ENCODE measurements around the gene PML. TPM values are rescaled to one million over a fixed set of nuclear protein-coding genes. Genes with fewer than 3 reads are reported as not detected.
"Not testable (repeated sequence)": the region's sequence is repeated elsewhere in the genome, so short reads cannot be mapped to it uniquely, and the experiment has no call there.

The PML gene
- total and polyA plus RNA-seq, 12 donors = 17.9 to 50.1 (median 22.5) TPM

DNA sequence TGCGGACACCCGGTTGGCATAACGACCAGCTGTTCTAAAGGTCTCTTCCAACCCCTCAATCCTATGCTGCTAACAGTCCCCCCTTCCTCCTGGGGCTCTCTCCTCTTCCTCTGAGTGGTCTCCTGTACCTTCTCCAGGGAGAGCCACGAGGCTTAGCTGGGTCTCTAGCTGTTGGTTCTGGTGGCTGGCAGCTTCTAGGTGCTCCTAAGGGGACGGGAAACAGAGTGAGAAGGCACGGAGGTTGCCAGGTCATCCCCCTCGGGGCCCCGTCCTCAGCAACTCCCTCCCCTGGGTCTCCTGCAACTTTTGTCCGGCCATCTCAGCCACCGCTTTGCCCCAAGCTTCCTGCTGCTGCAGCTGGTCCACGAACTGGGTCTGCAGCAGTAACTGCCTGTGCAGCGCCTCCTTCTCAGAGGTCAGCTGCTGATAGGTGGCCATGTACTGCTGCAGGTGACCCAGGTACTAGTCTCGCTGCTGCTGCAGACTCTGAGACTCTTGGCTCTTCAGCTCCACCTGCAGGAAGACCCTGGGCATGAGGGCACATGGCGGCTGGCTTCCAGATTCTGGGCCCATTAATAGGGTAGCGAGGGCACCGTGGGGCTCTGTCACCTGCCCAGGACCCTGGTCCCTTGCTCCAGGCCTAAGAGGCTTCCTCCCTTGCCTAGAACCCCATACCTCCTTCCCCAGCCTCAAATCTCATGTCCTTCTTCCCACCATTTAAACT, 78.3 kb downstream of the PML start:
- ATAC-seq; H3K4me1 ChIP-seq; intact Hi-C loops (cut with DNase I); H3K27me3 ChIP-seq; H3K9me3 ChIP-seq; H3K36me3 ChIP-seq; H3K4me3 ChIP-seq; H3K27ac ChIP-seq: not testable (repeated sequence)
- 48 to 55% methylated on average over 8 to 9 of the region's 16 CpGs for WGBS, 2 donors
- peak in 1 of 2 donors; percentile 25 for DNase-seq
- TF ChIP-seq, protein P1, sequence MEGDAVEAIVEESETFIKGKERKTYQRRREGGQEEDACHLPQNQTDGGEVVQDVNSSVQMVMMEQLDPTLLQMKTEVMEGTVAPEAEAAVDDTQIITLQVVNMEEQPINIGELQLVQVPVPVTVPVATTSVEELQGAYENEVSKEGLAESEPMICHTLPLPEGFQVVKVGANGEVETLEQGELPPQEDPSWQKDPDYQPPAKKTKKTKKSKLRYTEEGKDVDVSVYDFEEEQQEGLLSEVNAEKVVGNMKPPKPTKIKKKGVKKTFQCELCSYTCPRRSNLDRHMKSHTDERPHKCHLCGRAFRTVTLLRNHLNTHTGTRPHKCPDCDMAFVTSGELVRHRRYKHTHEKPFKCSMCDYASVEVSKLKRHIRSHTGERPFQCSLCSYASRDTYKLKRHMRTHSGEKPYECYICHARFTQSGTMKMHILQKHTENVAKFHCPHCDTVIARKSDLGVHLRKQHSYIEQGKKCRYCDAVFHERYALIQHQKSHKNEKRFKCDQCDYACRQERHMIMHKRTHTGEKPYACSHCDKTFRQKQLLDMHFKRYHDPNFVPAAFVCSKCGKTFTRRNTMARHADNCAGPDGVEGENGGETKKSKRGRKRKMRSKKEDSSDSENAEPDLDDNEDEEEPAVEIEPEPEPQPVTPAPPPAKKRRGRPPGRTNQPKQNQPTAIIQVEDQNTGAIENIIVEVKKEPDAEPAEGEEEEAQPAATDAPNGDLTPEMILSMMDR (IDR thresholded peaks at IDR 0.05) = peak in 5 of 9 donors; percentile 18 to 37 (median 34)

DNA sequence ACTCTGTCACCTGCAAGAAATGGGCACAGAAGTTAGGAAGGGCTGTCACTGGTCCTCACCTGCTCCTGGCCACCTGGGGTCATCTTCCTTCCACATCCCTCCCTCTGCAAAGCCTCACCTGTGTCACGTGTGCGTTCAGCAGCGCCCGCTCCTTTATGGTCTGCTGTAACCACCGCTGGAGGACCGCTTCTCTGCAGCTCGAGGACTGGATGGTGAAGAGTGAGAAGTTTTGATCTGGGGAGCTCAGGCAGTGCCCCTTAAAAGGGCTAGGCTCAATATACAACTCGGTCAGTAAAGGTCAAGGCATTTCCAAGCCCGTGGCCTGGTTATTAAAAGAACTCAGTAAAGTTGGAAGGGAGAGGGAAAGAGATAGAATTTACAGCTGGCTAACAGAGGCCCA, 81.3 kb downstream of the PML start:
- H3K36me3 ChIP-seq; intact Hi-C loops (cut with DNase I); H3K4me1 ChIP-seq; DNase-seq; H3K4me3 ChIP-seq; H3K27me3 ChIP-seq; ATAC-seq; H3K9me3 ChIP-seq; H3K27ac ChIP-seq: not testable (repeated sequence)
- WGBS, 2 donors = 83 to 84% methylated on average over 8 to 9 of the region's 9 CpGs

GRCh38 chr15:74082450-74082849, 87.9 kb downstream of the PML start, which contains the start of gene GOLGA6A:
GOLGA6A (minus strand) TSS chr15:74082550; CDS start chr15:74082509, 41 bp downstream.
- H3K4me3 ChIP-seq; DNase-seq; H3K4me1 ChIP-seq; H3K9me3 ChIP-seq; ATAC-seq; H3K27ac ChIP-seq; H3K27me3 ChIP-seq; H3K36me3 ChIP-seq; intact Hi-C loops (cut with DNase I): not testable (repeated sequence)
- no CpG with 5 or more reads among the region's 7 CpGs for WGBS, 2 donors

DNA sequence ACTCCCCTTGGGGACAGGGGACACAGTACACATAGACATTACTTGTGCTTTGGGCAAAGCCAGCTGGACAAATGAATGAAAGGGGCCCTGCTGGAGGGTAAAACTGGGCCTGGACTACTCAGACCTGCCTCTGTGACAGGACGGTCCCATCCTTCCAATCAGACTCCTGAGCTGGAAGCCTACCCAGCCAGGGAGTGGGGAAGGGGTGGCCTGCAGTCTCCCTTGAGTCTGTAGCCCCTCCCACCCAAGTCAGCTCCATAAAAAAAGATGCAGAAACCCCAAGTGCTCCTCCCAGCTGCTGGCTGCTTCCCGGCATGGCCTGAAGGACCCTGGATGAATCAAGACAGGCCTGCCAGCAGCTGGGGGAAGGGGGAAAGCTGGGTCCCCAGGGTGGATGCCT, 100.1 kb downstream of the PML start:
- intact Hi-C loops (cut with DNase I); H3K27ac ChIP-seq; H3K4me3 ChIP-seq; H3K4me1 ChIP-seq; H3K36me3 ChIP-seq; H3K9me3 ChIP-seq; H3K27me3 ChIP-seq; DNase-seq; ATAC-seq: not testable (repeated sequence)
- WGBS, 2 donors = no CpG with 5 or more reads among the region's 2 CpGs

GRCh38 chr15:74095610-74096009, 101.1 kb downstream of the PML start:
- H3K27me3 ChIP-seq; H3K4me1 ChIP-seq; H3K36me3 ChIP-seq; DNase-seq; intact Hi-C loops (cut with DNase I); H3K4me3 ChIP-seq; H3K27ac ChIP-seq; ATAC-seq; H3K9me3 ChIP-seq: not testable (repeated sequence)
- WGBS, 2 donors = 89 to 90% methylated on average over 6 to 7 of the region's 10 CpGs

DNA sequence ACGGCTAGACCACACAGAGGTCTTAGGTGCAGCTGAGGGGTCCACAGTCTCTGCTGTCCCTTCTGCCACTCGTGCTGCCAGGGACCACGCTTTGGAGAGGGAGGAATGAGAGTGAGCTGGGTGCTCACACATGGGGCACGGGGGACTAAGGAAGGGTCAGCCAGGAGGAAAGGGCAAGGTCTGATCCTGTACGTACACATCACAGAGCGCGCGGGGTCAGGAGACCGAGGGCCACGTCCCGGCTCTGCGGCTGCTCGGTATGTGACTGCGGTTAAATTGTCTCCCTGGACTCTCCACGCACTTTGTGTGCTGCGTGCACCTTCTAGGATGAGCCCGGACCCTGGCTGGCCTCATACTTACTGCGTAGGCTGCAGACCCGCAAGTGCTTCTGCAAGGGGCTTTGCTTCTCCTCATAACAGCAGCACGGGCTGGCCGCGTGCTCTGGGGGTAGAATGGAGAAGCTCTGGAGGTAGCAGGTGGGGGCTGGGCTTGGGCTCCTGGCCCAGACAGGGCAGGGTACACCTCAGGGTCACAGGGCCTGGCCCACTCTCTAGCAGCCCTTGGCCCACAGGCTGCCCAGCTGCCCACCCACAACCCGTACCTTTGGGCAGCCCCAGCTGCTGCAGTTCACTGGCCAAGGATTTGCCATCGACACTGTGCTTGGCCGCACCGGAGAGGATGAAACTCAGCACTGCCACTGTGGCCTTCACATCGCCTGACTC, 102.4 kb downstream of the PML start:
- H3K4me3 ChIP-seq; H3K36me3 ChIP-seq; DNase-seq; H3K9me3 ChIP-seq; H3K4me1 ChIP-seq; intact Hi-C loops (cut with DNase I); H3K27ac ChIP-seq; ATAC-seq; H3K27me3 ChIP-seq: not testable (repeated sequence)
- no CpG with 5 or more reads among the region's 27 CpGs for WGBS, 2 donors

Other genes with a start within 250 kb of the PML start
- gene INSYN1, start 241.4 kb upstream of the PML start, total RNA-seq = 100 to 1,000 TPM in 4 of 10 donors, 10 to 100 TPM in 6; 56.4 to 221 (median 74.9) TPM
- 100 to 1,000 TPM; 134 to 154 TPM for gene INSYN1, start 241.4 kb upstream of the PML start, polyA plus RNA-seq
- not detected for gene TBC1D21, start 121.2 kb upstream of the PML start, total RNA-seq
- gene TBC1D21, start 121.2 kb upstream of the PML start, polyA plus RNA-seq = not detected
- gene LOXL1, start 68.3 kb upstream of the PML start, total RNA-seq = 10 to 100 TPM; 11.2 to 60.2 (median 26.3) TPM
- 10 to 100 TPM; 41.4 to 66.6 TPM for gene LOXL1, start 68.3 kb upstream of the PML start, polyA plus RNA-seq
- gene STOML1, start 2.4 kb upstream of the PML start, total RNA-seq = 10 to 100 TPM; 21.1 to 38.4 (median 27.2) TPM
- 10 to 100 TPM; 33.1 to 35.0 TPM for gene STOML1, start 2.4 kb upstream of the PML start, polyA plus RNA-seq
- gene GOLGA6A, start 87.8 kb downstream of the PML start, total RNA-seq = not detected
- not detected for gene GOLGA6A, start 87.8 kb downstream of the PML start, polyA plus RNA-seq
- 1 to 10 TPM; 1.2 to 8.7 (median 2.2) TPM for gene ISLR2, start 135.9 kb downstream of the PML start, total RNA-seq
- gene ISLR2, start 135.9 kb downstream of the PML start, polyA plus RNA-seq = 1 to 10 TPM; 3.9 to 5.6 TPM
- gene ISLR, start 179.0 kb downstream of the PML start, total RNA-seq = 10 to 100 TPM in 9 of 10 donors, 1 to 10 TPM in 1; 9.1 to 19.7 (median 14.1) TPM
- 10 to 100 TPM in 1 of 2 donors, 1 to 10 TPM in 1; 8.8 to 12.2 TPM for gene ISLR, start 179.0 kb downstream of the PML start, polyA plus RNA-seq
- gene STRA6, start 208.1 kb downstream of the PML start, total RNA-seq = under 1 TPM in 2 of 10 donors, not detected in 8; 0.13 to 0.21 TPM
- gene STRA6, start 208.1 kb downstream of the PML start, polyA plus RNA-seq = under 1 TPM; 0.03 to 0.15 TPM
- gene CCDC33, start 241.6 kb downstream of the PML start, total RNA-seq = not detected
- not detected for gene CCDC33, start 241.6 kb downstream of the PML start, polyA plus RNA-seq